ENCODE data around the gene SLC25A45. TPM values are rescaled to one million over a fixed set of nuclear protein-coding genes. Genes with fewer than 3 reads are reported as not detected.

The SLC25A45 gene
- total and polyA plus RNA-seq, 2 experiments from 2014 or later: 0.10 to 0.74 TPM

- no peaks in the 10 kb centered on the region for H3K27me3 ChIP-seq (ENCODE audit: insufficient read depth)
- H3K79me2 ChIP-seq (replicated peaks; ENCODE audit: insufficient read depth): no peaks in the 10 kb centered on the region
- 0 out of 2 replicates have a peak overlapping the region, but pooled peaks have one; percentile 8 for H3K27ac Mint-ChIP-seq
- ATAC-seq: peak; percentile 48
- H2AFZ ChIP-seq: no peak overlapping the region
- TF ChIP-seq CREB1 (CRISPR knock-in tag; IDR thresholded peaks at IDR 0.05; ENCODE audit: low read depth) (no peak), POLR2AphosphoS5 (IDR thresholded peaks at IDR 0.05; ENCODE audit: low read depth) (no peak), NANOG (IDR thresholded peaks at IDR 0.05; ENCODE audit: borderline replicate concordance) (no peak), STAT1 (IDR thresholded peaks at IDR 0.05; ENCODE audit: unreplicated experiment) (no peak), REST (IDR thresholded peaks at IDR 0.05; ENCODE audit: unreplicated experiment) (no peak)
- TF ChIP-seq, protein P1, sequence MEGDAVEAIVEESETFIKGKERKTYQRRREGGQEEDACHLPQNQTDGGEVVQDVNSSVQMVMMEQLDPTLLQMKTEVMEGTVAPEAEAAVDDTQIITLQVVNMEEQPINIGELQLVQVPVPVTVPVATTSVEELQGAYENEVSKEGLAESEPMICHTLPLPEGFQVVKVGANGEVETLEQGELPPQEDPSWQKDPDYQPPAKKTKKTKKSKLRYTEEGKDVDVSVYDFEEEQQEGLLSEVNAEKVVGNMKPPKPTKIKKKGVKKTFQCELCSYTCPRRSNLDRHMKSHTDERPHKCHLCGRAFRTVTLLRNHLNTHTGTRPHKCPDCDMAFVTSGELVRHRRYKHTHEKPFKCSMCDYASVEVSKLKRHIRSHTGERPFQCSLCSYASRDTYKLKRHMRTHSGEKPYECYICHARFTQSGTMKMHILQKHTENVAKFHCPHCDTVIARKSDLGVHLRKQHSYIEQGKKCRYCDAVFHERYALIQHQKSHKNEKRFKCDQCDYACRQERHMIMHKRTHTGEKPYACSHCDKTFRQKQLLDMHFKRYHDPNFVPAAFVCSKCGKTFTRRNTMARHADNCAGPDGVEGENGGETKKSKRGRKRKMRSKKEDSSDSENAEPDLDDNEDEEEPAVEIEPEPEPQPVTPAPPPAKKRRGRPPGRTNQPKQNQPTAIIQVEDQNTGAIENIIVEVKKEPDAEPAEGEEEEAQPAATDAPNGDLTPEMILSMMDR (conservative IDR thresholded peaks at IDR 0.05; ENCODE audit: low read depth in 2 of 2): 0 out of 4 replicates have a peak, but pooled peaks have one; percentile 0 to 17
- peaks cover 19% of the 10 kb centered on the region for H3K4me1 Mint-ChIP-seq
- peak overlapping the region; percentile 26; the same call in 1 of the 2 replicates for H3K27ac ChIP-seq (ENCODE audit: low read depth)
- H3K9me2 ChIP-seq (ENCODE audit: insufficient read depth): no peaks in the 10 kb centered on the region
- H3K36me3 ChIP-seq (ENCODE audit: insufficient read depth): no peaks in the 10 kb centered on the region
- H3K4me1 ChIP-seq (ENCODE audit: insufficient read depth): peaks cover 10% of the 10 kb centered on the region; the same call in 1 of the 2 replicates
- H3F3A ChIP-seq (replicated peaks; ENCODE audit: low read depth): 0 out of 2 replicates have a peak, but pooled peaks cover 6% of the 10 kb centered on the region
- H3K9me3 Mint-ChIP-seq: no peaks in the 10 kb centered on the region
- no peak overlapping the region for H3K4me2 ChIP-seq
- H3K4me3 ChIP-seq: no peak overlapping the region
- DNase-seq (ENCODE audit: low spot score): peak; percentile 62
- H4K20me1 ChIP-seq (replicated peaks; ENCODE audit: insufficient read depth): no peaks in the 10 kb centered on the region
- H3K27me3 Mint-ChIP-seq (ENCODE audit: insufficient read depth, low read depth, poor library complexity): peaks cover 5% of the 10 kb centered on the region
- no peaks in the 10 kb centered on the region; the same call in 2 of the 3 replicates for H3K36me3 Mint-ChIP-seq (ENCODE audit: low read depth)
- no peak overlapping the region; the same call in 2 of the 3 replicates for H3K4me3 Mint-ChIP-seq
These were observed 8.6 kb upstream of the SLC25A45 start for GRCh38 chr11:65390996-65391395.

DNA sequence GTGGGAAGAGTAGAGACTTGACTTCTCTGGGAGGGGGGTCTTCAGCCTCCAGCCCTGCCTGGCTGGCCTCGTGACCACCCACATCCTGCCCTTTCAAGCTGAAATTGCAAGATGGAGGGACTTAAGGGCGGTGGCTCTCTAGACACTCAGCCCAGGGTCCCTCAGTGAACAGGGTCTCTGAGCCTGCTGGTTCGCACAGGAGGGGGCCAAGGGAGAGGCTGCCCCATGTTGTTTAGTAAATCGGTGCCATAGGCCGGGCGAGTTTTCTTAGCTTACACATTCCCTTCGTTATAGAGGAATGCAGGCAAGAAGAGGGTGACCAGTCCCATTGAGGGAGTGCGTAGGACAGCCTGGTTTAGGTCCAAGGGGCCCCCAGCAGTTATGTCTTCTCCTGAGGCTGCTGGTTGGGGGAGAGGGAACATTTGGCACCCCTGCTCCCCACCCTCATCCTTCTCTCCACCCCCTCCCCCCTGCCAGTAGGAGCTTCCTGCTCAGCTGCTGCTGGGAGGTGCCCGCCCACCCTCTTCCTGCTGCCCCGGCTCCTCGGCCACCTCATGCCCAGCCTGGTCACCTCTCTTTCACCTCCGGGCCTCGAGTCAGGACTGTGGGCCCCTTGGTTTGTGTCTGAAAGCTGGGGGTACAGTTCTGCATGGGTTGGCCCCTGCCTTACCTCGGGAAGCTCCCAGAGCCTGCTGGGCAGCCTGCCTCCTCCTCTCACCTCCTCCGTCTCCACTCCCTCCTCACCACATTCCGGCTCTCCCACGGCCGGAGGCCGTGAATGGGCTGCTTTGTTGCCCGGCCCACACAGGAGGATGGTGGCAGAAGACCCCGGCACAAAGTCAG, 7.9 kb upstream of the SLC25A45 start:
- Mint-ChIP-seq H3K4me3 (no peak overlapping the region), H3K27me3 (ENCODE audit: insufficient read depth, low read depth, poor library complexity) (peaks cover 7% of the 10 kb centered on the region), H3K36me3 (ENCODE audit: low read depth) (no peaks in the 10 kb centered on the region; the same call in 2 of the 3 replicates), H3K4me1 (peaks cover 19% of the 10 kb centered on the region), H3K27ac (no peak overlapping the region), H3K9me3 (no peaks in the 10 kb centered on the region)
- Histone ChIP-seq H3K4me1 (ENCODE audit: insufficient read depth) (peaks cover 10% of the 10 kb centered on the region; the same call in 1 of the 2 replicates), H3K9me2 (ENCODE audit: insufficient read depth) (no peaks in the 10 kb centered on the region), H3K4me3 (no peak overlapping the region), H3K4me2 (0 out of 2 replicates have a peak overlapping the region, but pooled peaks have one; percentile 32), H3K79me2 (replicated peaks; ENCODE audit: insufficient read depth) (no peaks in the 10 kb centered on the region), H3K36me3 (ENCODE audit: insufficient read depth) (no peaks in the 10 kb centered on the region), H3K27me3 (ENCODE audit: insufficient read depth) (no peaks in the 10 kb centered on the region), H4K20me1 (replicated peaks; ENCODE audit: insufficient read depth) (no peaks in the 10 kb centered on the region), H2AFZ (no peak overlapping the region), H3K27ac (ENCODE audit: low read depth) (peak overlapping the region; percentile 26; the same call in 1 of the 2 replicates), H3F3A (replicated peaks; ENCODE audit: low read depth) (0 out of 2 replicates have a peak, but pooled peaks cover 6% of the 10 kb centered on the region)
- ATAC-seq (peak; percentile 18), DNase-seq (ENCODE audit: low spot score) (no peak)
- TF ChIP-seq CREB1 (CRISPR knock-in tag; IDR thresholded peaks at IDR 0.05; ENCODE audit: low read depth) (no peak), ETS1 (IDR thresholded peaks at IDR 0.05) (no peak), ZNF114 (CRISPR knock-in tag; IDR thresholded peaks at IDR 0.05) (no peak)

Measured in GM23338 (cell line).